K562 (cell line): ENCODE results near the gene EDEM2. TPM values are rescaled to one million over a fixed set of nuclear protein-coding genes. Genes with fewer than 3 reads are reported as not detected.

ENCODE experiments used
- CBFA2T2 ChIP-seq: fragments of 450-650 bp; conservative IDR thresholded peaks from 2 replicates; pipeline ENCODE4 v1.6.1; 2017; ENCODE audit warnings: mild to moderate bottlenecking
- CCNT2 ChIP-seq: IDR thresholded peaks from 2 replicates; pipeline ENCODE4 v1.6.1; 2011; ENCODE audit warnings: borderline replicate concordance, low read depth, mild to moderate bottlenecking, moderate library complexity, mixed read lengths, low read length; ENCODE audit not compliant: insufficient read length; ENCODE audit errors: extremely low read depth
- EP400 ChIP-seq: fragments of 450-650 bp; IDR thresholded peaks from 2 replicates; pipeline ENCODE4 v1.6.1; 2017; ENCODE audit warnings: antibody characterized with exemption, mild to moderate bottlenecking, moderate library complexity
- FIP1L1 ChIP-seq: fragments of 200-400 bp; formaldehyde crosslinking; IDR thresholded peaks from 2 replicates; pipeline ENCODE4 v1.6.1; 2018; ENCODE audit warnings: mild to moderate bottlenecking, low read depth, low read length; ENCODE audit not compliant: poor library complexity, severe bottlenecking
- MEF2A ChIP-seq: IDR thresholded peaks from 2 replicates; pipeline ENCODE4 v1.6.1; 2011; ENCODE audit warnings: low read depth, mild to moderate bottlenecking, low read length, moderate library complexity; ENCODE audit not compliant: control insufficient read depth
- NCOA6 ChIP-seq: fragments of 450-650 bp; IDR thresholded peaks from 2 replicates; pipeline ENCODE4 v1.6.1; 2017; ENCODE audit warnings: mild to moderate bottlenecking
- NELFE ChIP-seq: IDR thresholded peaks from 2 replicates; pipeline ENCODE4 v1.6.1; 2011; ENCODE audit warnings: mild to moderate bottlenecking; ENCODE audit not compliant: insufficient read depth, insufficient read length
- NR3C1 ChIP-seq: sonication (generic); formaldehyde crosslinking; IDR thresholded peaks from 2 replicates; pipeline ENCODE4 v1.8.1; 2022; ENCODE audit warnings: missing genetic modification reagents
- POLR2AphosphoS5 ChIP-seq: IDR thresholded peaks from 2 replicates; pipeline ENCODE4 v1.6.1; 2011; ENCODE audit warnings: mild to moderate bottlenecking, low read depth, low read length, moderate library complexity; ENCODE audit not compliant: control insufficient read depth, insufficient read depth
- PRMT5 ChIP-seq: sonication (generic); formaldehyde crosslinking; IDR thresholded peaks from 2 replicates; pipeline ENCODE4 v1.5.0; 2020; ENCODE audit warnings: missing genetic modification reagents
- SLC30A9 ChIP-seq: fragments of 250-450 bp; sonication (Bioruptor Pico); IDR thresholded peaks from 2 replicates; pipeline ENCODE4 v1.8.0; 2022; ENCODE audit warnings: mild to moderate bottlenecking, moderate library complexity
- YY1 ChIP-seq, 3 experiments: IDR thresholded peaks; 2 replicates each; pipeline ENCODE4 v1.6.1; 2011; ENCODE audit warnings: low read length in 2 of 3, mild to moderate bottlenecking in 2 of 3, moderate library complexity in 2 of 3, borderline replicate concordance in 1 of 3, control low read depth in 1 of 3, low read depth in 1 of 3; ENCODE audit not compliant: insufficient read depth in 3 of 3, insufficient replicate concordance in 2 of 3, control insufficient read depth in 1 of 3, insufficient read length in 1 of 3; ENCODE audit errors: extremely low read depth in 1 of 3
- ZFP36 ChIP-seq: fragments of 150-350 bp; IDR thresholded peaks from 2 replicates; pipeline ENCODE4 v1.6.1; 2018; ENCODE audit warnings: low read length, low read depth; ENCODE audit not compliant: partially characterized antibody
- ZNF143 ChIP-seq: sonication (generic); formaldehyde crosslinking; IDR thresholded peaks from 2 replicates; pipeline ENCODE4 v1.9.0; 2022; ENCODE audit warnings: mild to moderate bottlenecking, missing genetic modification reagents
- ZNF263 ChIP-seq: sonication (generic); formaldehyde crosslinking; IDR thresholded peaks from 2 replicates; pipeline ENCODE4 v1.8.0; 2022; ENCODE audit warnings: mild to moderate bottlenecking, missing genetic modification reagents, borderline replicate concordance
- ZNF324 ChIP-seq: fragments of 250-450 bp; sonication (Bioruptor Pico); IDR thresholded peaks from 2 replicates; pipeline ENCODE4 v1.4.0; 2020; ENCODE audit warnings: mild to moderate bottlenecking
- ZNF431 ChIP-seq: sonication (generic); formaldehyde crosslinking; IDR thresholded peaks from 2 replicates; pipeline ENCODE4 v1.8.0; 2022; ENCODE audit warnings: mild to moderate bottlenecking, missing genetic modification reagents
- ZNF644 ChIP-seq: fragments of 200-800 bp; sonication (Bioruptor generic); IDR thresholded peaks from 2 replicates; pipeline ENCODE4 v1.6.1; 2016; ENCODE audit warnings: low read depth, missing genetic modification characterization, missing compliant biosample characterization
- ZZZ3 ChIP-seq: fragments of 450-650 bp; IDR thresholded peaks from 2 replicates; pipeline ENCODE4 v1.6.1; 2016; ENCODE audit warnings: antibody characterized with exemption, mild to moderate bottlenecking, moderate library complexity
- polyA plus RNA-seq, 8 experiments: library from polyadenylated mRNA; depleted of rRNA in 4 of 8; stranded (reverse) in 5 of 8; unstranded in 3 of 8; fragments of >200 nt; fragmentation: Nextera tagmentation in 2 of 8; fragmentation: Illumina TruSeq in 1 of 8; extraction: Ambion mirVana in 2 of 8; extraction: Trizol in 1 of 8; gene quantifications; 2 replicates each; pipeline versions ENCODE4 v1.2.1 to v1.2.3, GENCODE V29; 2011 to 2014; ENCODE audit warnings: inconsistent platforms in 1 of 8, missing spikeins in 1 of 8
- total RNA-seq, 7 experiments: library from RNA; depleted of rRNA in 6 of 7; stranded (reverse); fragments of >200 nt in 6 of 7; fragmentation: Illumina TruSeq in 2 of 7; extraction: Trizol in 2 of 7; gene quantifications; 2 replicates each; pipeline versions ENCODE4 v1.2.1 to v1.2.3, GENCODE V29; 2011 to 2021; ENCODE audit warnings: low replicate concordance in 1 of 7
- TF ChIP-seq, protein P1 (sequence below), 2 experiments: IDR thresholded peaks; 2 replicates each; pipeline ENCODE4 v1.6.1; 2012; ENCODE audit warnings: improper control_type of control experiment in 2 of 2, low read depth in 2 of 2, low read length in 2 of 2, borderline replicate concordance in 1 of 2
- TF ChIP-seq, protein P2 (sequence below): sonication (generic); formaldehyde crosslinking; IDR thresholded peaks from 2 replicates; pipeline ENCODE4 v1.4.0; 2020; ENCODE audit warnings: mild to moderate bottlenecking, missing genetic modification reagents
- TF ChIP-seq, protein P3 (sequence below): sonication (generic); formaldehyde crosslinking; IDR thresholded peaks from 2 replicates; pipeline ENCODE4 v1.8.0; 2023; ENCODE audit warnings: mild to moderate bottlenecking, missing genetic modification reagents

The EDEM2 gene
- total and polyA plus RNA-seq, 9 of the 15 experiments (the other 6 are each of a cell fraction or from before 2014, with no cell fraction given), result 6.9 to 11.0 (median 9.7) TPM

DNA sequence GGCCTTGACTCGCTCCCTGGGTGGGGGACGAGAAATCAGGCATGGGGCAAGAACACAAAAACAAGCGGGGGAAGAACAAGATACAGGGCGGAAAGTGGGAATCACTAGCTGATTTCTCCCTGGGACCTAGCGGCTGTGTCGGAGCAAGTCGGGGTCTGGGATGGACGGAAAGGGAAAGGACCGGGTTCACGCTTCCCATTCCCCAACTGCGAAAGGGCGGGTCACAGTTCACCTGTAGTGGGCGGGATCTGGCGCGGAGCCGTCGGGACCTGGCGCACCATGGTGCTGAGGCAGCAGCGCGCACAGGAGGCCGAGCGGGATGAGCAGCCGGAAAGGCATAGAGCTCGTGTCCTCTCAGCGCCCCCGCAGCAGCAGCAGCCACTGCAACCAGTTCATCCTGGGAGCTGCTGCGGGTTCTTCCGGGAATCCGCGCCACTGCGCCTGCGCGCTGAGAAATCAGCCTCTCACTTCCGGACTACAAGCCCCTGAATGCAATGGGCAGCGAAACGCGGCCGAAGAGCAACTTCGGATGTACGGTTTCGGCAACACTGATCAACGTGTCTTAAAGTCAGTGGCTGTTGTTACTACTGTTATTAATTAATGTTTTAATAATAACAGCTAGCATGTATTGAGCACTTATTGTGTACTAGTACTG is at the start of gene EDEM2 (continued):
- TF ChIP-seq, protein P1, sequence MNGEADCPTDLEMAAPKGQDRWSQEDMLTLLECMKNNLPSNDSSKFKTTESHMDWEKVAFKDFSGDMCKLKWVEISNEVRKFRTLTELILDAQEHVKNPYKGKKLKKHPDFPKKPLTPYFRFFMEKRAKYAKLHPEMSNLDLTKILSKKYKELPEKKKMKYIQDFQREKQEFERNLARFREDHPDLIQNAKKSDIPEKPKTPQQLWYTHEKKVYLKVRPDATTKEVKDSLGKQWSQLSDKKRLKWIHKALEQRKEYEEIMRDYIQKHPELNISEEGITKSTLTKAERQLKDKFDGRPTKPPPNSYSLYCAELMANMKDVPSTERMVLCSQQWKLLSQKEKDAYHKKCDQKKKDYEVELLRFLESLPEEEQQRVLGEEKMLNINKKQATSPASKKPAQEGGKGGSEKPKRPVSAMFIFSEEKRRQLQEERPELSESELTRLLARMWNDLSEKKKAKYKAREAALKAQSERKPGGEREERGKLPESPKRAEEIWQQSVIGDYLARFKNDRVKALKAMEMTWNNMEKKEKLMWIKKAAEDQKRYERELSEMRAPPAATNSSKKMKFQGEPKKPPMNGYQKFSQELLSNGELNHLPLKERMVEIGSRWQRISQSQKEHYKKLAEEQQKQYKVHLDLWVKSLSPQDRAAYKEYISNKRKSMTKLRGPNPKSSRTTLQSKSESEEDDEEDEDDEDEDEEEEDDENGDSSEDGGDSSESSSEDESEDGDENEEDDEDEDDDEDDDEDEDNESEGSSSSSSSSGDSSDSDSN (IDR thresholded peaks at IDR 0.05; ENCODE audit: borderline replicate concordance in 1 of 2, low read depth in 2 of 2, low read length in 2 of 2), result no peak
- TF ChIP-seq YY1 (IDR thresholded peaks at IDR 0.05; ENCODE audit: borderline replicate concordance in 1 of 3, control insufficient read depth in 1 of 3, extremely low read depth in 1 of 3, insufficient read depth in 3 of 3, insufficient read length in 1 of 3, insufficient replicate concordance in 2 of 3, low read depth in 1 of 3, low read length in 2 of 3) (peak in 2 of 3 experiments; percentile 54), CCNT2 (peak; percentile 22), CBFA2T2 (no peak), ZNF143 (CRISPR knock-in tag) (peak; percentile 92), ZNF263 (CRISPR knock-in tag) (peak; percentile 35; the same call in 1 of the 2 replicates), ZNF324 (CRISPR knock-in tag) (no peak), ZNF431 (CRISPR knock-in tag) (no peak), MEF2A (no peak), ZZZ3 (no peak), ZFP36 (peak; percentile 9), SLC30A9 (no peak), ZNF644 (tag) (peak; percentile 40; the same call in 1 of the 2 replicates), NR3C1 (CRISPR knock-in tag) (0 out of 2 replicates have a peak, but pooled peaks have one; percentile 28), POLR2AphosphoS5 (peak; percentile 28; the same call in 1 of the 2 replicates), EP400 (peak; percentile 75), NELFE (no peak), FIP1L1 (no peak), PRMT5 (CRISPR knock-in tag) (no peak), NCOA6 (no peak)
- TF ChIP-seq, protein P2, sequence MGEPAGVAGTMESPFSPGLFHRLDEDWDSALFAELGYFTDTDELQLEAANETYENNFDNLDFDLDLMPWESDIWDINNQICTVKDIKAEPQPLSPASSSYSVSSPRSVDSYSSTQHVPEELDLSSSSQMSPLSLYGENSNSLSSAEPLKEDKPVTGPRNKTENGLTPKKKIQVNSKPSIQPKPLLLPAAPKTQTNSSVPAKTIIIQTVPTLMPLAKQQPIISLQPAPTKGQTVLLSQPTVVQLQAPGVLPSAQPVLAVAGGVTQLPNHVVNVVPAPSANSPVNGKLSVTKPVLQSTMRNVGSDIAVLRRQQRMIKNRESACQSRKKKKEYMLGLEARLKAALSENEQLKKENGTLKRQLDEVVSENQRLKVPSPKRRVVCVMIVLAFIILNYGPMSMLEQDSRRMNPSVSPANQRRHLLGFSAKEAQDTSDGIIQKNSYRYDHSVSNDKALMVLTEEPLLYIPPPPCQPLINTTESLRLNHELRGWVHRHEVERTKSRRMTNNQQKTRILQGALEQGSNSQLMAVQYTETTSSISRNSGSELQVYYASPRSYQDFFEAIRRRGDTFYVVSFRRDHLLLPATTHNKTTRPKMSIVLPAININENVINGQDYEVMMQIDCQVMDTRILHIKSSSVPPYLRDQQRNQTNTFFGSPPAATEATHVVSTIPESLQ (CRISPR knock-in tag), result no peak
- TF ChIP-seq, protein P3, sequence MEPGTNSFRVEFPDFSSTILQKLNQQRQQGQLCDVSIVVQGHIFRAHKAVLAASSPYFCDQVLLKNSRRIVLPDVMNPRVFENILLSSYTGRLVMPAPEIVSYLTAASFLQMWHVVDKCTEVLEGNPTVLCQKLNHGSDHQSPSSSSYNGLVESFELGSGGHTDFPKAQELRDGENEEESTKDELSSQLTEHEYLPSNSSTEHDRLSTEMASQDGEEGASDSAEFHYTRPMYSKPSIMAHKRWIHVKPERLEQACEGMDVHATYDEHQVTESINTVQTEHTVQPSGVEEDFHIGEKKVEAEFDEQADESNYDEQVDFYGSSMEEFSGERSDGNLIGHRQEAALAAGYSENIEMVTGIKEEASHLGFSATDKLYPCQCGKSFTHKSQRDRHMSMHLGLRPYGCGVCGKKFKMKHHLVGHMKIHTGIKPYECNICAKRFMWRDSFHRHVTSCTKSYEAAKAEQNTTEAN, result 0 out of 2 replicates have a peak, but pooled peaks have one; percentile 50
